ENCODE data around the gene CNTFR. TPM values are rescaled to one million over a fixed set of nuclear protein-coding genes. Genes with fewer than 3 reads are reported as not detected.
A peak's percentile ranks its signal among the peaks of the same experiment; 100 is the strongest.

The CNTFR gene
- total and polyA plus RNA-seq, 3 experiments from 2014 or later, result not detected

DNA sequence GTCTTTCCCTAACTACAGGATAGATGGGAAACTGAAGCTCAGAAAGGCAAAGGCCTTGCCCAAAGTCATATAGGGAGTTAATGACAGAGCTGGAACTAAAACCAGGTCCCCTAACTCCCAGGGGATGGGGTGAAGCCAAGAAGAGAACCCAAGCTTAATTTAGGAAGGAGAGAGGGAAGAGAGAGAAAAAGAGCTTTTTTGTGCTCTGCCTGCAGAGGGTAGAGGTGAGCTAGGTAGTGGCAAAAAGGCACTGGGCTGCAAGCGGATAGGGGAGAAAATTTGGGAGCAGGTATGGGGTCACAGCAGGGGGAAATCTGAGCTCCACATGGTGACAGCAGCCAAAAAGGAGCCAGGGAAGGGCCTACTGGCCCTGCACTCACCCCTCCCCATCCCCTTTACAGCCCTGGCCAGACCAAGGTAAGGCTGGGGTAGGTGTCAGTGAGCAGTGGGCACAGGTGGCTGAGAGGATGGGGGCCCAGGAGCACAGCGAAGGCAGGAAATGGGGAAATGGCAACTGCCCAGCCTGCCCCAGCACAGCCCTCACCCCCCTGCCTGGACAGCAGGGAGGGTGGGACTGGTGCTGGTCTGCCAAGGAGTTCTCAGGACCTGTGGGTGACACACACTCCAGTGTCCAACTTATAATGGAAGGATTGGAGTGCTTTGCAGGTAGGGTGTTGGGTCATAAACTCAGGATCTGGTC, 70.1 kb downstream of the CNTFR start:
- Histone ChIP-seq H3K36me3 (ENCODE audit: insufficient read depth, low read length) (no peaks in the 10 kb centered on the region), H3K4me3 (ENCODE audit: low read length) (no peak overlapping the region), H3K27me3 (ENCODE audit: insufficient read depth, low read length, poor library complexity, severe bottlenecking) (no peaks in the 10 kb centered on the region), H3K9me3 (ENCODE audit: low read length) (no peaks in the 10 kb centered on the region), H3K4me1 (ENCODE audit: insufficient read depth, low read length) (peaks cover 8% of the 10 kb centered on the region), H3K27ac (ENCODE audit: low read depth, low read length) (no peak overlapping the region)
- no peak for DNase-seq
- Mint-ChIP-seq H3K27me3 (no peaks in the 10 kb centered on the region), H3K9me3 (no peaks in the 10 kb centered on the region), H3K4me3 (peak overlapping the region in 1 of 7 donors; percentile 73), H3K36me3 (no peaks in the 10 kb centered on the region), H3K27ac (peak overlapping the region in 1 of 8 donors; percentile 17), H3K4me1 (peaks cover 4 to 14% (median 13%) of the 10 kb centered on the region in 3 donors)
- ChIA-PET POLR2A (no interaction called here), CTCF (no interaction called here)

GRCh38 chr9:34518896-34519295, 70.6 kb downstream of the CNTFR start:
- CTCF ChIA-PET, result no interaction called here
- H3K4me1 ChIP-seq (ENCODE audit: insufficient read depth, low read length), result peaks cover 8% of the 10 kb centered on the region
- Mint-ChIP-seq H3K27ac (peak overlapping the region in 1 of 8 donors; percentile 17), H3K27me3 (no peaks in the 10 kb centered on the region), H3K36me3 (no peaks in the 10 kb centered on the region), H3K9me3 (no peaks in the 10 kb centered on the region), H3K4me3 (peak overlapping the region in 1 of 7 donors; percentile 73), H3K4me1 (peaks cover 4 to 13% (median 12%) of the 10 kb centered on the region in 3 donors)
- no peak for DNase-seq
- H3K4me3 ChIP-seq (ENCODE audit: low read length), result no peak overlapping the region
- no peaks in the 10 kb centered on the region for H3K9me3 ChIP-seq (ENCODE audit: low read length)
- POLR2A ChIA-PET, result no interaction called here
- no peaks in the 10 kb centered on the region for H3K36me3 ChIP-seq (ENCODE audit: insufficient read depth, low read length)
- no peak overlapping the region for H3K27ac ChIP-seq (ENCODE audit: low read depth, low read length)
- H3K27me3 ChIP-seq (ENCODE audit: insufficient read depth, low read length, poor library complexity, severe bottlenecking), result no peaks in the 10 kb centered on the region

- Mint-ChIP-seq H3K4me3 (no peak overlapping the region), H3K27me3 (no peaks in the 10 kb centered on the region), H3K27ac (no peak overlapping the region), H3K36me3 (no peaks in the 10 kb centered on the region), H3K9me3 (no peaks in the 10 kb centered on the region), H3K4me1 (peaks cover 4 to 6% (median 5%) of the 10 kb centered on the region in 3 donors)
- CTCF ChIA-PET, result no interaction called here
- DNase-seq, result no peak
- POLR2A ChIA-PET, result no interaction called here
- no peaks in the 10 kb centered on the region for H3K9me3 ChIP-seq (ENCODE audit: low read length)
- H3K27me3 ChIP-seq (ENCODE audit: insufficient read depth, low read length, poor library complexity, severe bottlenecking), result no peaks in the 10 kb centered on the region
- peaks cover 1% of the 10 kb centered on the region for H3K4me1 ChIP-seq (ENCODE audit: insufficient read depth, low read length)
- H3K27ac ChIP-seq (ENCODE audit: low read depth, low read length), result no peak overlapping the region
- H3K4me3 ChIP-seq (ENCODE audit: low read length), result no peak overlapping the region
- H3K36me3 ChIP-seq (ENCODE audit: insufficient read depth, low read length), result no peaks in the 10 kb centered on the region
These were observed 71.4 kb downstream of the CNTFR start for GRCh38 chr9:34518110-34518616.

GRCh38 chr9:34517185-34517584, 72.3 kb downstream of the CNTFR start:
- Histone ChIP-seq H3K36me3 (ENCODE audit: insufficient read depth, low read length) (no peaks in the 10 kb centered on the region), H3K27me3 (ENCODE audit: insufficient read depth, low read length, poor library complexity, severe bottlenecking) (no peaks in the 10 kb centered on the region), H3K27ac (ENCODE audit: low read depth, low read length) (no peak overlapping the region), H3K9me3 (ENCODE audit: low read length) (no peaks in the 10 kb centered on the region), H3K4me1 (ENCODE audit: insufficient read depth, low read length) (no peaks in the 10 kb centered on the region), H3K4me3 (ENCODE audit: low read length) (no peak overlapping the region)
- no peak overlapping the region for H3K4me3 Mint-ChIP-seq
- no peaks in the 10 kb centered on the region for H3K27me3 Mint-ChIP-seq
- H3K4me1 Mint-ChIP-seq, result peaks cover 0 to under 1% (median under 1%) of the 10 kb centered on the region in 3 donors
- no peak for DNase-seq
- no peaks in the 10 kb centered on the region for H3K36me3 Mint-ChIP-seq
- H3K27ac Mint-ChIP-seq, result no peak overlapping the region
- POLR2A ChIA-PET, result no interaction called here
- H3K9me3 Mint-ChIP-seq, result no peaks in the 10 kb centered on the region
- CTCF ChIA-PET, result no interaction called here

GRCh38 chr9:34515959-34516358, 73.6 kb downstream of the CNTFR start:
- no peaks in the 10 kb centered on the region for H3K9me3 Mint-ChIP-seq
- POLR2A ChIA-PET, result no interaction called here
- no peaks in the 10 kb centered on the region for H3K27me3 ChIP-seq (ENCODE audit: insufficient read depth, low read length, poor library complexity, severe bottlenecking)
- H3K4me1 ChIP-seq (ENCODE audit: insufficient read depth, low read length), result no peaks in the 10 kb centered on the region
- CTCF ChIA-PET, result no interaction called here
- no peaks in the 10 kb centered on the region for H3K36me3 ChIP-seq (ENCODE audit: insufficient read depth, low read length)
- H3K27me3 Mint-ChIP-seq, result no peaks in the 10 kb centered on the region
- no peak for DNase-seq
- H3K4me1 Mint-ChIP-seq, result no peaks in the 10 kb centered on the region
- no peak overlapping the region for H3K4me3 Mint-ChIP-seq
- no peak overlapping the region for H3K27ac ChIP-seq (ENCODE audit: low read depth, low read length)
- no peak overlapping the region for H3K4me3 ChIP-seq (ENCODE audit: low read length)
- no peaks in the 10 kb centered on the region for H3K36me3 Mint-ChIP-seq
- H3K27ac Mint-ChIP-seq, result peak overlapping the region in 2 of 8 donors; percentile 39 to 72
- no peaks in the 10 kb centered on the region for H3K9me3 ChIP-seq (ENCODE audit: low read length)

- Histone ChIP-seq H3K4me3 (ENCODE audit: low read length) (no peak overlapping the region), H3K36me3 (ENCODE audit: insufficient read depth, low read length) (no peaks in the 10 kb centered on the region), H3K4me1 (ENCODE audit: insufficient read depth, low read length) (no peaks in the 10 kb centered on the region), H3K9me3 (ENCODE audit: low read length) (no peaks in the 10 kb centered on the region), H3K27me3 (ENCODE audit: insufficient read depth, low read length, poor library complexity, severe bottlenecking) (no peaks in the 10 kb centered on the region), H3K27ac (ENCODE audit: low read depth, low read length) (no peak overlapping the region)
- no peaks in the 10 kb centered on the region for H3K9me3 Mint-ChIP-seq
- no peak for DNase-seq
- H3K4me3 Mint-ChIP-seq, result no peak overlapping the region
- H3K27me3 Mint-ChIP-seq, result no peaks in the 10 kb centered on the region
- ChIA-PET CTCF (interaction anchor here (1.0 kb wide), 1 partner anchor 11 kb away, joined by 3 read pairs; no protein-coding TSS in a partner anchor), POLR2A (no interaction called here)
- no peak overlapping the region for H3K27ac Mint-ChIP-seq
- no peaks in the 10 kb centered on the region for H3K36me3 Mint-ChIP-seq
- H3K4me1 Mint-ChIP-seq, result no peaks in the 10 kb centered on the region
These were observed 74.7 kb downstream of the CNTFR start for GRCh38 chr9:34514816-34515215.

- no peaks in the 10 kb centered on the region for H3K27me3 Mint-ChIP-seq
- no peak overlapping the region for H3K4me3 Mint-ChIP-seq
These were observed 75.1 kb downstream of the CNTFR start for GRCh38 chr9:34514401-34514800.

DNA sequence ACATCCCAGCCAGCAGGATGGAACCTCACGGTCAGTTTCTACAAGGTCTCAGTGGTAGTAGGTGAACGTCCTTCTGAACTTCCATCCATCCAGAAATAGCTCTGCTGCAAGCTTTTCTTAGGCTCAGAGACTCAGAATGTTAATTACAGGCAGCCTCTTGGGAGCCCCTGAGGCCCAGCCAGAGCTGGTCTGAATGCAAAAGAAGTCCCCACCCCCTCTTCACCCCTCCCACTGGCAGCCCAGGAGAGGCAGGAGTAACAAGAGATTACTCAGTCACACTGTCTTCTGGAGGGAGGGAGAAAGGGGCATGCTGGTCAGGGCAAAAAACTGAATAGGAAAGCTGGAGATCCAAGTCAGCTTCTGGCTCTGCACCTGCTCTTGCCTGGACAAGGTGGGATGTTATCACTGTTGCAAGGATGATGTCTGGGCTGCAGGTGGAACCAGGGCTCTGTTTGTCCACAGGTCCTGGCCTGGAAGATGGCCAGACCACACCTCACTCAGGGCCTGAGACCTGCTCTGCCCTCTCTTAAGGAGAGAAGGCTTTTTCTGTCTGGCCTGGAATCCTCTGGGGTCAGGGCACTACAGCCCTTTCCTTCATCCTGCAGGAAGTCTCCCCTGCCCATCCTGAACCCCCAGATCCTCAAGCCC, 75.8 kb downstream of the CNTFR start:
- Histone ChIP-seq H3K27ac (ENCODE audit: low read depth, low read length) (no peak overlapping the region), H3K36me3 (ENCODE audit: insufficient read depth, low read length) (no peaks in the 10 kb centered on the region), H3K4me3 (ENCODE audit: low read length) (no peak overlapping the region), H3K27me3 (ENCODE audit: insufficient read depth, low read length, poor library complexity, severe bottlenecking) (no peaks in the 10 kb centered on the region), H3K4me1 (ENCODE audit: insufficient read depth, low read length) (no peaks in the 10 kb centered on the region), H3K9me3 (ENCODE audit: low read length) (no peaks in the 10 kb centered on the region)
- no peak overlapping the region for H3K27ac Mint-ChIP-seq
- no peaks in the 10 kb centered on the region for H3K36me3 Mint-ChIP-seq
- ChIA-PET POLR2A (no interaction called here), CTCF (interaction anchor here (1.9 kb wide), 1 partner anchor 13 kb away, joined by 7 read pairs; no protein-coding TSS in a partner anchor)
- H3K4me3 Mint-ChIP-seq, result no peak overlapping the region
- no peaks in the 10 kb centered on the region for H3K9me3 Mint-ChIP-seq
- H3K4me1 Mint-ChIP-seq, result no peaks in the 10 kb centered on the region
- H3K27me3 Mint-ChIP-seq, result no peaks in the 10 kb centered on the region
- DNase-seq, result no peak

More at GRCh38 chr9:34514401-34514800, 75.1 kb downstream of the CNTFR start:
- no peak for DNase-seq
- Mint-ChIP-seq H3K36me3 (no peaks in the 10 kb centered on the region), H3K9me3 (no peaks in the 10 kb centered on the region), H3K27ac (no peak overlapping the region), H3K4me1 (no peaks in the 10 kb centered on the region)
- ChIA-PET POLR2A (no interaction called here), CTCF (interaction anchor here (1.9 kb wide), 1 partner anchor 14 kb away, joined by 7 read pairs; no protein-coding TSS in a partner anchor)
- H3K36me3 ChIP-seq (ENCODE audit: insufficient read depth, low read length), result no peaks in the 10 kb centered on the region
- H3K4me3 ChIP-seq (ENCODE audit: low read length), result no peak overlapping the region
- H3K9me3 ChIP-seq (ENCODE audit: low read length), result no peaks in the 10 kb centered on the region
- H3K27ac ChIP-seq (ENCODE audit: low read depth, low read length), result no peak overlapping the region
- H3K4me1 ChIP-seq (ENCODE audit: insufficient read depth, low read length), result no peaks in the 10 kb centered on the region
- no peaks in the 10 kb centered on the region for H3K27me3 ChIP-seq (ENCODE audit: insufficient read depth, low read length, poor library complexity, severe bottlenecking)

Data from CD8-positive, alpha-beta memory T cell (primary cell).